GM18499 (cell line): Measurements from ENCODE around the gene SLC12A5.

Experiments used
- ATAC-seq: cut with Tn5 transposase; IDR thresholded peaks from one replicate; pipeline ENCODE4 v1.9.1; 2021; ENCODE audit warnings: moderate number of reproducible peaks; ENCODE audit not compliant: insufficient read depth, unreplicated experiment

The SLC12A5 gene

DNA sequence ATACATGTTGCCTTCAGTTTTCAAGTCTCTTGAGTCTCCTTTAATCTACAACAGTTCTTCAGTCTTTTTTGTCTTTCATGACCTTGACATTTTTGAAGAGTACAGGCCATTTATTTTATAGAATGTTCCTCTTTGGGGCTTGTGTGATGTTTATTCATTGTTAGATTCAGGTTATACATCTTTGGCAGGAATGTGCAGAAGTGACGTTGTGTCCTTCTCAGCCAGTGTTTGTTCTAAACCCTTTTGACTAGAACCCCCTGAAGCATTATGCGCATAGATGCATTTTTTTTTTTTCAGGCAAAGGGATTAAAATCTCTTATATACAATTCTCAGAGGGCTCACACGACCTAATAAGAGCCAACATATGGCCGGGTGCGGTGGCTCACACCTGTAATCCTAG lies 72.0 kb downstream of the SLC12A5 start:
- no peak for ATAC-seq

DNA sequence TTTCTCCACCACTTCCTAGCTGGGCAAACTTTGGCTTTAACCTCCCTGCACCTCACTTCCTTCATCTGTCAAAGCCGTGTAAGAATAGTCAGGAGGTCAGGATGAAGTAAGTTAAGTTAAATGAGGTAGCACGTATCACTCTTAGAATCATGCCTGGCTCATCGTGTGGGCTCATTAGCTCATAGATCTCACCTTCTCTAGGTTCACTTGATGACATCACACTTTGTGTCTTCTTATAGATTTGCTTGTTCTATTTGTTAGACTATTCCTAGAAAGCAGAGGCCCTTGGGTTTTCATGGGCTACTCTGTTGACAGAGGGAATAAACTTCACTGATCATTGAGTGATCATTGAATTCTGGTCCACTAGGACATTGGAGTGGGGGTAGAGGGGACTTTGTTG lies 72.9 kb downstream of the SLC12A5 start:
- ATAC-seq, result no peak

DNA sequence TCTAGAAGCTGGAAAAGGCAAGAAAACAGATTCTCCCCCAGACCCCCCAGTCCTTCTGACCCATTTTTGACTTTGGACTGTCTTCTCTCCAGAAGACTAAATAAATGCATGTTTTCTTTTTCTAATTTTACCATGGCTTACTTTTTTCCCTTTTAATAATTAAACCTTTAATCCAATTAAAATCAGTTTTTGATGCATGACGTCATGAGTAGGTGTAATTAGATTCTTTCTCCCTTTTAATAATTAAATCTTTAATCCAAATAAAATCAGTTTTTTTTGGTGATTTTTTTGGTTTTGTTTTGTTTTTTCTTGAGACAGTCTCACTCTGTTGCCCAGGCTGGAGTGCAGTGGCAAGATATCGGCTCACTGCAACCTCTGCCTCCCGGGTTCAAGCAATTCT lies 73.9 kb downstream of the SLC12A5 start:
- no peak for ATAC-seq

DNA sequence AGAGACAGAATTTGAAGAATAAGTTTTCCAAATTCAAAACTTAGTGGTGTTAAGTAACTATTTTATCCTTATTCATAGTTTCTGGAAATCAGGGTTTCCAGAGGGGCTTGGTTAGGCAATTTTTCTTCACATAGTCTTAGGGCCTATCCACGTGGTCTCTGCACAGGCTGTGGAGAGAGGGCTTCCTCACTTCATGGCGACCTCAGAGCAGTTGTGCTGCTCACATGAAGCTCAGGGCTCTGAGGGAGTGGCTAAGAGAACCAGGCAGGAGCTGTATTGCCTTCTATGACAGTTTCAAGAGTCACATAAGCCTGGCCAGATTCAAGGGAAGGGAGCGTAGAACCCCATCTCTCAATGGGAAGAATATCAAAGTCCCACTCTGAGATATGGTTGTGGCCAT lies 75.2 kb downstream of the SLC12A5 start:
- ATAC-seq, result no peak

DNA sequence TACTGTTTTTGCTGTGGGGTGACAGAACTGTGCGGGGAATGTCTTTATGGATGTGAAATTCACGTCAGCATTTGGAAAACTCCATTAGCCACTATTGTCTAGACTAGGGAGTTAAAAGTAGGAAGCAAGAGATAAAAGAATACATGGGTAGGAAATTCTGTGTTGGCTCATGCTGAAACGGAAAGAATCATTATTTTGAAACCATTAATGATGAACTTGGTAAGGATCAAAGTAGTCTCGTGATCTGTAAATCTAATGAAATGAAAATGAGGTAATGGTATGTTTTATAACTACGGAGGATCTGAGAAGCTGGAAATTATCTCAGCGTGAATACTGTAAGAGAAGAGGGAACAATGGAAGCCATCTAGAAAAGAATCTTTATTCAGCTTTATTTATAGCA lies 78.0 kb downstream of the SLC12A5 start:
- no peak for ATAC-seq

DNA sequence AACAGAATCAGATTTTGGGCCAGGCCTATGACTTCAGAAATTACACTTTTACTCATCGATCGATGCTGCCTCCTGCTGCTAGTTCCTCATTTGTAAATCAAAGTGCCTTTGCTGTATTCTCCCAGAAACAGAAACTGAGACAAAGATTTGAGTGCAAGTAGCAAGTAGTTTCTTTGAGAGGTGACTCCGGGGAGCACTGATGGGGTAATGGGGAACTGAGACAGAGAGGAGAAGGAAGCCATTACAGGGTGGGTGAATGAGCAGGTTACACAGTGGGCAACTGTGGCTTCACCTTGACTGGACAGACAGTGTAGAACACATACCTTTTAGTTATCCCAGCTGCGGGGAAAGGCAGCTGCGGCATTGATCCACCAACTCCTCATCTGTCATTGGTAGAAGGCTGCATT lies 79.4 kb downstream of the SLC12A5 start:
- peak; percentile 64 for ATAC-seq

DNA sequence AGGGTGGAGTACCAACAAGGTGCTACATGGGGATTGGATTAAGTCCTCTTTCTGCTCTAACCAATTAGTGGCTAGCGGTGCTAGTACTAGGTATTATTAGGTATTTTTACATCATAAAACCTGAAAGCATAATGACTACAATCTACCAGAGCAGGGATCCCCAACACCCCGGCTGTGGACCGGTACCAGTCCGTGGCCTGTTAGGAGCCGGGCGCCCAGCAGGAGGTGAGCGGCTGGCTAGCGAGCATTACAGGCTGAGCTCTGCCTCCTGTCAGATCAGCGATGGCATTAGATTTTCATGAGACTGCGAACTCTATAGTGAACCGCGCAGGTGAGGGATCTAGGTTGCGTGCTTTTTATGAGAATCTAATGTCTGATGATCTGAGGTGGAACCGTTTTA lies 80.0 kb downstream of the SLC12A5 start:
- no peak for ATAC-seq
